ENCODE results near the gene CCDC149.

CCDC149 gene

DNA sequence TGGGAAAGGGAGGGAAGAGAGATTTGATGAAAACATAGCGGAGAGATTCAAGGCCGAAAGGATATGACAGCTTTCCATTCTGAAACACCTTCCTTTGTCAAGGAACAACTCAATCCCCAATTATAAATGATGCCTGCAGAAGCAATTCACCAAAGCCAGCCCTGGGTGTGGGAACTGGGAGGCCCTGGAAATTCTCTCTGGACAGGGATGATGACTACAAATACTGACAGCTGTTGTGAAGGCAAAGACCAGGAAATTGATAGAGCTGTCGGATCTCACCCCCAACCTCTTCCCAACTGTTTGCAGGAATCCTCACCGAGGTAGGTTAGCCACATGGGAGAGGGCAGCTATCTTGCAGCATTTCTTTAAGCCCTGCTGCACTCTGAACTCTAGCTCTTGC, 54.3 kb downstream of the CCDC149 start:
- no peak overlapping the region for H3K4me3 ChIP-seq (ENCODE audit: low read depth, low read length)
- TF ChIP-seq, protein P1, sequence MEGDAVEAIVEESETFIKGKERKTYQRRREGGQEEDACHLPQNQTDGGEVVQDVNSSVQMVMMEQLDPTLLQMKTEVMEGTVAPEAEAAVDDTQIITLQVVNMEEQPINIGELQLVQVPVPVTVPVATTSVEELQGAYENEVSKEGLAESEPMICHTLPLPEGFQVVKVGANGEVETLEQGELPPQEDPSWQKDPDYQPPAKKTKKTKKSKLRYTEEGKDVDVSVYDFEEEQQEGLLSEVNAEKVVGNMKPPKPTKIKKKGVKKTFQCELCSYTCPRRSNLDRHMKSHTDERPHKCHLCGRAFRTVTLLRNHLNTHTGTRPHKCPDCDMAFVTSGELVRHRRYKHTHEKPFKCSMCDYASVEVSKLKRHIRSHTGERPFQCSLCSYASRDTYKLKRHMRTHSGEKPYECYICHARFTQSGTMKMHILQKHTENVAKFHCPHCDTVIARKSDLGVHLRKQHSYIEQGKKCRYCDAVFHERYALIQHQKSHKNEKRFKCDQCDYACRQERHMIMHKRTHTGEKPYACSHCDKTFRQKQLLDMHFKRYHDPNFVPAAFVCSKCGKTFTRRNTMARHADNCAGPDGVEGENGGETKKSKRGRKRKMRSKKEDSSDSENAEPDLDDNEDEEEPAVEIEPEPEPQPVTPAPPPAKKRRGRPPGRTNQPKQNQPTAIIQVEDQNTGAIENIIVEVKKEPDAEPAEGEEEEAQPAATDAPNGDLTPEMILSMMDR (IDR thresholded peaks at IDR 0.05; ENCODE audit: borderline replicate concordance, insufficient read depth, low read depth, low read length), result no peak

DNA sequence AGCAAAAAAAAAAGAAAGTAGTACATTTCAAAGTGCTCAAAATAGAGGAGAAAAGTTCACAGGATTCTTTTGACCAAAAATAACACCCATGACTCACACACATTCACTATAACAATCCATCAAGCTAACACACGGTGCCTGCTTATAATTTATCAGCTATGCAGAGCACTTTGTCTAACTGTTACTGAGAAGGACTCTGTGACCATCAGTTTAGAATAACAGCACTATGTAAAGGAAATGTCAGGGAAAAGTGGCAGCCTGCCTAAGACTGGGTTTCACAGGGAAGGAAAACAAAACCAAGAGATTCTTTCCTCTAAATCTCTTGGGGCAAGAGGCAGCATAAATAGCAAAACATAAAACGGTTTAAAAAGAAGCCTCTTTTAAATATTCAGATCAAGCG, 54.8 kb downstream of the CCDC149 start:
- no peak overlapping the region for H3K4me3 ChIP-seq (ENCODE audit: low read depth, low read length)
- TF ChIP-seq, protein P1 (IDR thresholded peaks at IDR 0.05; ENCODE audit: borderline replicate concordance, insufficient read depth, low read depth, low read length), result no peak

DNA sequence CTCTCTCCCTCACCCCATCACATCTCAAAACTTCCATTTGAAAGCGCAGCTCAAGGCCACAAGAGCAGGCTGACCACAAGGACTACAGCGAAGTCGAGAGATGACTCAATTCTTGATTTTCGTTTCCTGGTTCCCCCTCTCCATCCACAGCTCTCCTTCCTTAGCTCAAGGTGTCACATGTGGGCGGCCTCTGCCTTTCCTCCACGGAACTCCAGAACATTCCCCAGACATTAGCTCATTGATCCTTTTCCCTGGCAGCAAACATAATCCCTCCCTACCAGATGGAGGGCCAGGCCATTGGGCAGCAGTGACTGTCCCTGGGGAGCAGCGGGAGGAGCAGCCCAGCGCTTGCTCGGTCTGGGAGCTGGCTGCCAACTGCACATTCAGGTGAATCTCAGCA, 56.3 kb downstream of the CCDC149 start:
- TF ChIP-seq, protein P1 (IDR thresholded peaks at IDR 0.05; ENCODE audit: borderline replicate concordance, insufficient read depth, low read depth, low read length), result no peak

DNA sequence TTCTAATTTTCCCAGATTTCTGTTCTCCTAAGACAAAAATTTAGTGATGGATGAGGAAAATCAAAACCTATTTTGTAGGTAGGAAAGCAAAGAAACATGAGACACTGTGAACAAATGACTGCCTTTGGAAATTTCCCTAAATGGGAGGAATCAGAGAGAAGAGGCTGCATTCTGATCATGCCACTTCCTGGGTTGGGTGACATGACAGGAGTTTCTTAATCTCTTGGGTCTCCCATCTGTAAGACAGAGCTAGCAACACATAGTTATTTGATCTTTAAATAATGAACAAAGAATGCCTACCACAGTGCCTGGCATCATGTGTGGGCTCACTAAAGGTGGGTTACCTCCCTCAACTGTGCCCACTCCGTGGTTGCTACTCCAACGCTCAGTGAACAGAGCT, 57.1 kb downstream of the CCDC149 start:
- TF ChIP-seq, protein P1 (IDR thresholded peaks at IDR 0.05; ENCODE audit: borderline replicate concordance, insufficient read depth, low read depth, low read length), result no peak
- no peak overlapping the region for H3K4me3 ChIP-seq (ENCODE audit: low read depth, low read length)

More for the DNA sequence above, 56.3 kb downstream of the CCDC149 start:
- no peak overlapping the region for H3K4me3 ChIP-seq (ENCODE audit: low read depth, low read length)

DNA sequence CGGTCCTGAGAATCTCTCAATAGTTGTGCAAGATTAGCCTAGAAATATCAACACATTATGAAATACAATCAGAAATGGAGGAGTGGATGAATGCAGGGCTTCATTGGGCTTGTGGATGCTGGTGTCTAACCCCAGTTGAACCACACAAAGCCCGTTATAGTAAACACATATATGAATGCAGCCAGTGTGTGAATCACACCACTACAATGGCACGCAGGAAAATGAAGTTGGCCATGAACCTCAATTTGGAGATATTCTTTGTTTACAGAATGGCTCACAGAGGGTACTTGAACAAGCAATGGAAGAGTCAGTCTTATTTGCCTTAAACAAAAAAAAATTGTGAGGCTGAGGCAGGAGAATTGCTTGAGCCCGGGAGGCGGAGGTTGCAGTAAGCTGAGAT, 59.7 kb downstream of the CCDC149 start:
- no peak overlapping the region for H3K4me3 ChIP-seq (ENCODE audit: low read depth, low read length)
- TF ChIP-seq, protein P1 (IDR thresholded peaks at IDR 0.05; ENCODE audit: borderline replicate concordance, insufficient read depth, low read depth, low read length), result no peak

DNA sequence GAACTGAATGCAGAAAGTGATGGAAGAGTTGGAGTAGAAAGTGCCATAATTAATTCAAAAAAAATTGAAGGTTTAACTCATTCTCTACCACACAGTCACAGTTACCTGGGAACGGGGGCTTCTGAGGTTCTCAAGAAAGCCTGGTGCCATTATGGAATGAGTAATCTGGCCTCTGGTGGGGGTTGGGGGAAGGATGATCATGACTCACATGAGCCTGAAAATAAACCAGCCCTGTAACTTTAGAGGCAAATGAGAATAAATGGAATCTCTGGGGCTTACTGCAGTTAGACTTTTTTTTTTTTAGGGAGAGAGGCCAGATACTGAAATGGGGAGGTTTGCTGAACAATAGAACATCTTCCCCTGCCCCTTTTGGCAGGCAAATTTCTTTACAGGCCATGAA, 62.2 kb downstream of the CCDC149 start:
- no peak overlapping the region for H3K4me3 ChIP-seq (ENCODE audit: low read depth, low read length)
- TF ChIP-seq, protein P1 (IDR thresholded peaks at IDR 0.05; ENCODE audit: borderline replicate concordance, insufficient read depth, low read depth, low read length), result no peak

DNA sequence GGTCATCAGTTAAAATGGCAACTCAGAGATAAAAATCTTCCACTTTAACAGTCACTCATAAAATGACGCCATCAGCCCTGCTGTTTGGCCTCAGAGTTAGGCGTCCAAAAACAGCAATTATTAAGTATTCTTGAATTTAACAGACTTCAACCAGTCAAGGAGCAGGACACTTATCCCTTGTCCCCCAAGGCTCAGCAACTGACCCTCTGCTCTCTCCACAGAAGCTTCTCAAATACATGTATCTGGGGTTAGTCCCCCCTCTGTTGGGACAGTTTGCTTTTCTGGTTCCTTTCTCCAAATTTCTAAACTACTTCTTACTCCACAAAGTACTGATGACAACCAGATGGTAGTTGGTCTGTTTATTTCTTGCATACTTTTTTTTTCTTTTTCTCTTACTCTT, 63.1 kb downstream of the CCDC149 start:
- no peak overlapping the region for H3K4me3 ChIP-seq (ENCODE audit: low read depth, low read length)
- TF ChIP-seq, protein P1 (IDR thresholded peaks at IDR 0.05; ENCODE audit: borderline replicate concordance, insufficient read depth, low read depth, low read length), result no peak
